ENCODE results near the gene PMEPA1.

DNA sequence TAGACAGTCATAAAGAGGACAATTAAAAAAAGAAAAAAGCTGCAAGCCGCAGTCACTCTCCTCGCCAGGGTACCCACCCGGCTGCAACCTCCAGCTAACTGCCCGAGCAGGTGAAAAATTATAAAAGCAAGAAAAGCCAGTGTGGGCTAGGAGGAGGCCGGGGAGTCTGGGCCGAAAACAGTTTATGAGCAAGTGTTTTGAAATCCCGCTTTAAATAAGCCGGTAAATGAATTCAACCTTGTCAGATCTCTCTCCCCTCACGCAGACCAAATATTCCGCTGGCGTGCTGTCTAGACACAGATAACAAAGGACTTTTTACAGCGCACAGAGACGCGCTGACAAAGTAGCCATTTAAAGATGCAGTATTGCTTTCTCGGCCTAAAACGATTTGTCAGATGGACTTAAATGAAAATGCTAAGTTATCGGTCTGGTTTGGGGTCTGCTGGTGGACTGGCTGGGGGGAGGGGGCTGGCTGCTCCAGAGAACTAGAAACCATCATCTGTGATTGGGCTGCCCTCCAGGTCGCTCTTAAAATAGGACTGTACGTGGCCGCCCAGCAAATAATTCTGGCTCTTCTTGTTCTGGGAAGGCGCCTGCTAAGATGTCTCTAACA is 24.6 kb downstream of the PMEPA1 start:
- TF ChIP-seq, protein P1, sequence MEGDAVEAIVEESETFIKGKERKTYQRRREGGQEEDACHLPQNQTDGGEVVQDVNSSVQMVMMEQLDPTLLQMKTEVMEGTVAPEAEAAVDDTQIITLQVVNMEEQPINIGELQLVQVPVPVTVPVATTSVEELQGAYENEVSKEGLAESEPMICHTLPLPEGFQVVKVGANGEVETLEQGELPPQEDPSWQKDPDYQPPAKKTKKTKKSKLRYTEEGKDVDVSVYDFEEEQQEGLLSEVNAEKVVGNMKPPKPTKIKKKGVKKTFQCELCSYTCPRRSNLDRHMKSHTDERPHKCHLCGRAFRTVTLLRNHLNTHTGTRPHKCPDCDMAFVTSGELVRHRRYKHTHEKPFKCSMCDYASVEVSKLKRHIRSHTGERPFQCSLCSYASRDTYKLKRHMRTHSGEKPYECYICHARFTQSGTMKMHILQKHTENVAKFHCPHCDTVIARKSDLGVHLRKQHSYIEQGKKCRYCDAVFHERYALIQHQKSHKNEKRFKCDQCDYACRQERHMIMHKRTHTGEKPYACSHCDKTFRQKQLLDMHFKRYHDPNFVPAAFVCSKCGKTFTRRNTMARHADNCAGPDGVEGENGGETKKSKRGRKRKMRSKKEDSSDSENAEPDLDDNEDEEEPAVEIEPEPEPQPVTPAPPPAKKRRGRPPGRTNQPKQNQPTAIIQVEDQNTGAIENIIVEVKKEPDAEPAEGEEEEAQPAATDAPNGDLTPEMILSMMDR (conservative IDR thresholded peaks at IDR 0.05): no peak
- no peak for TF ChIP-seq ZFX (IDR thresholded peaks at IDR 0.05)
